PC-3 (cell line): ENCODE results near the gene SLC16A3. TPM values are rescaled to one million over a fixed set of nuclear protein-coding genes. Genes with fewer than 3 reads are reported as not detected.

Source experiments
- ATAC-seq: fragments of 200-7000 bp; cut with Tn5 transposase; 2 replicates; pipeline ENCODE4 v1.9.1; 2020; ENCODE audit warnings: mild to moderate bottlenecking, moderate library complexity
- BruUV-seq: library from RNA; stranded (reverse); fragments of 400-500 nt; replicated peaks from 2 replicates; lab custom pipeline; 2021; lab: Mats Ljungman, UMichigan
- CTCF ChIA-PET: fragments of 300-600 bp; sonication (Branson Sonifier 250); formaldehyde crosslinking; loops from one replicate; lab custom pipeline; 2022; ENCODE audit warnings: antibody characterized with exemption; lab: Charles Lee
- POLR2A ChIA-PET: fragments of 300-600 bp; sonication (Branson Sonifier 250); formaldehyde crosslinking; loops from one replicate; lab custom pipeline; 2022; ENCODE audit warnings: antibody characterized with exemption; ENCODE audit not compliant: unreplicated experiment; lab: Charles Lee
- DNase-seq: peaks from one replicate; pipeline ENCODE4 v3.0.0-alpha.2; 2015
- H2AFZ ChIP-seq: fragments of 300-600 bp; sonication (generic); 2 replicates; pipeline ENCODE4 v1.6.0; 2016; ENCODE audit warnings: antibody characterized with exemption, low read length
- H3F3A ChIP-seq: fragments of 300-600 bp; sonication (generic); one replicate; pipeline ENCODE4 v1.6.0; 2017; ENCODE audit warnings: antibody characterized with exemption, low read length, control low read depth, mild to moderate bottlenecking; ENCODE audit not compliant: unreplicated experiment
- H3K27ac ChIP-seq: fragments of 300-600 bp; sonication (generic); 2 replicates; pipeline ENCODE4 v1.5.1; 2016; ENCODE audit warnings: mild to moderate bottlenecking, low read length
- H3K27me3 ChIP-seq: fragments of 300-600 bp; sonication (generic); 2 replicates; pipeline ENCODE4 v1.6.1; 2016; ENCODE audit warnings: low read length, mixed read lengths
- H3K36me3 ChIP-seq: fragments of 300-600 bp; sonication (generic); 2 replicates; pipeline ENCODE4 v1.6.1; 2016; ENCODE audit warnings: low read depth, mixed run types, low read length, mixed read lengths
- H3K4me1 ChIP-seq: fragments of 300-600 bp; sonication (generic); 2 replicates; pipeline ENCODE4 v1.5.1; 2016; ENCODE audit warnings: low read length; ENCODE audit not compliant: insufficient read depth
- H3K4me2 ChIP-seq: fragments of 300-600 bp; sonication (generic); 2 replicates; pipeline ENCODE4 v1.6.0; 2016; ENCODE audit warnings: low read length
- H3K4me3 ChIP-seq: fragments of 300-600 bp; sonication (generic); 2 replicates; pipeline ENCODE4 v1.5.1; 2016; ENCODE audit warnings: mild to moderate bottlenecking, low read length, mixed read lengths
- H3K79me2 ChIP-seq: fragments of 300-600 bp; sonication (generic); 2 replicates; pipeline ENCODE4 v1.6.1; 2017; ENCODE audit warnings: low read length, mixed read lengths
- H3K9ac ChIP-seq: fragments of 300-600 bp; sonication (generic); 2 replicates; pipeline ENCODE4 v1.6.0; 2016; ENCODE audit warnings: mild to moderate bottlenecking, low read length
- H3K9me2 ChIP-seq: fragments of 300-600 bp; sonication (generic); replicated peaks from 2 replicates; pipeline ENCODE4 v1.6.1; 2016; ENCODE audit warnings: mixed run types, low read length, mixed read lengths
- H3K9me3 ChIP-seq: fragments of 300-600 bp; sonication (generic); 2 replicates; pipeline ENCODE4 v1.6.1; 2016; ENCODE audit warnings: low read length, mixed read lengths
- H4K20me1 ChIP-seq: fragments of 300-600 bp; sonication (generic); 2 replicates; pipeline ENCODE4 v1.6.1; 2016; ENCODE audit warnings: low read length, mixed read lengths
- CTCF ChIP-seq: fragments of 300-600 bp; sonication (generic); conservative IDR thresholded peaks from 2 replicates; pipeline ENCODE4 v1.5.1; 2017; ENCODE audit warnings: antibody characterized with exemption, low read depth, mild to moderate bottlenecking, low read length
- EZH2 ChIP-seq: fragments of 300-600 bp; sonication (generic); IDR thresholded peaks from one replicate; pipeline ENCODE4 v1.6.1; 2017; ENCODE audit warnings: antibody characterized with exemption, mild to moderate bottlenecking, low read length; ENCODE audit not compliant: unreplicated experiment
- EZH2phosphoT487 ChIP-seq: fragments of 300-600 bp; sonication (generic); IDR thresholded peaks from 2 replicates; pipeline ENCODE4 v1.6.1; 2018; ENCODE audit warnings: mild to moderate bottlenecking, antibody characterized with exemption, low read length, borderline replicate concordance
- intact Hi-C: fragments of 100-400 bp; cut with micrococcal nuclease; formaldehyde crosslinking; loops from 2 replicates; pipeline ENCODE4 v1.9.0; 2023
- total RNA-seq: library from RNA; depleted of rRNA; stranded (reverse); fragments of >200 nt; gene quantifications from 2 replicates; pipeline ENCODE4 v1.2.3, GENCODE V29; 2014

The SLC16A3 gene
- total RNA-seq, 1 experiment from 2014 or later = 286 TPM

DNA sequence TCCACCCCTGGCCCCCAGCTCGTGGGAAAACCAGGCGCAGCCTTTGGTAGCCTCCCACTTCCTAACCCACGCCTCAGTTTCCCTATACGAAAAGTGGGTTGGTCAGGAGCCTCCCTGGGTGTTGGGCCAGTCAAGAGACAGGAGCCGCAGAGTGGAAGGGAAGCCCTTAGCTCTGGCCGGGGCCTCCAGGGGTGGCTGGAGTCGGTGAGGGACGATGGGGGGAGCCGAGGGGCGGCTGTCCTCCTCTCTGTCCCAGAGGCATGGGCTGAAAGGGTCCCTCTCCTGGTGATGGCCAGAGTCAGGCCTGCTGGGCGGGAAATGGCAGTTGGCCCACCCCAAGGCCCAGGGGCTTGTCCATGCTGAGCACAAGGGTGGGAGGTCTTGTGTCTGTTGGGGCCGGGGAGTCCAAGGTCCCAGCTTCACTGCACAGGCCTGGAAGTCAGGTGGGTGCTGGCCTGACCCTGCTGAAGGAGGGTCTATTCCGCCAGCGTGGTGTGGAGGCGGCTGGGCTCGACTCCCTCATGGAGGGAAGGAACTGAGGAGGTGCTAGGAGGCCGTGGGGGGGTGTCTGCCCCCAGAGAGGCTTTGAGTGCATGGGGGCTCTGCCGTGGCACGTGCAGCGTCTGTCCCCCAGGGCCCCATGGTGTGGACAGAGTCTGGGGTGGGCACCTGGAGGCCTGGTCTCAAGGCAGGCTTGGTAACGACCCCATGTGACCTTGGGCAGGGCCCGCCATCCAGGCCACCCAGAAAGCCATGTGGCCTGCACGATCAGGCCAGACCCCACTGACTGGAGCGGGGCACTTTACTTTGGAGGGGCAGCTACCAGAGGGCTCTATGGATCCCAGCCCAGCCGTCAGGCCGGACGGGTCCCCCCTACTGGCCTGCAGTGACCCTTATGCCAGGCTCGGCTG is 1.1 kb downstream of the SLC16A3 start:
- Histone ChIP-seq H3F3A (no peaks in the 10 kb centered on the region), H3K9me2 (no peaks in the 10 kb centered on the region), H3K36me3 (peaks cover 10% of the 10 kb centered on the region; the same call in 1 of the 2 replicates), H3K27ac (peak overlapping the region; percentile 78), H3K4me1 (peaks cover 40% of the 10 kb centered on the region), H2AFZ (no peak overlapping the region), H3K27me3 (no peaks in the 10 kb centered on the region), H3K79me2 (peaks cover 68% of the 10 kb centered on the region), H3K9me3 (no peaks in the 10 kb centered on the region), H3K4me3 (peak overlapping the region; percentile 84), H3K9ac (peak overlapping the region; percentile 93), H3K4me2 (peak overlapping the region; percentile 90), H4K20me1 (peaks cover 46% of the 10 kb centered on the region)
- TSS peak; percentile 72 for BruUV-seq
- DNase-seq = no peak
- no peak for TF ChIP-seq EZH2
- no peak for TF ChIP-seq CTCF
- no peak for TF ChIP-seq EZH2phosphoT487
- ChIA-PET CTCF (interaction anchor here (1.0 kb wide), 1 partner anchor 24 kb away, joined by 4 read pairs; no protein-coding TSS in a partner anchor), POLR2A (interaction anchor here (0.5 to 0.7 kb wide), 2 partner anchors 11 to 93 kb away, joined by 3 read pairs; no protein-coding TSS in a partner anchor)
- no peak; the same call in 1 of the 2 replicates for ATAC-seq
- intact Hi-C loops = no loop called here

- intact Hi-C loops = no loop called here
- ATAC-seq = peak; percentile 45
- Histone ChIP-seq H3K4me2 (peak overlapping the region; percentile 90), H3K27me3 (no peaks in the 10 kb centered on the region), H3K4me3 (peak overlapping the region; percentile 84), H3K36me3 (peaks cover 17% of the 10 kb centered on the region; the same call in 1 of the 2 replicates), H4K20me1 (peaks cover 54% of the 10 kb centered on the region), H3F3A (no peaks in the 10 kb centered on the region), H3K9me3 (no peaks in the 10 kb centered on the region), H3K4me1 (peaks cover 48% of the 10 kb centered on the region), H3K79me2 (peaks cover 76% of the 10 kb centered on the region), H3K9ac (peak overlapping the region; percentile 93), H3K9me2 (no peaks in the 10 kb centered on the region), H3K27ac (peak overlapping the region; percentile 78), H2AFZ (no peak overlapping the region)
- DNase-seq = peak; percentile 85
- ChIA-PET POLR2A (interaction anchor here (0.7 kb wide), 1 partner anchor 12 kb away, joined by 3 read pairs; no protein-coding TSS in a partner anchor), CTCF (interaction anchor here (1.0 kb wide), 1 partner anchor 25 kb away, joined by 4 read pairs; no protein-coding TSS in a partner anchor)
- TF ChIP-seq EZH2 (no peak), EZH2phosphoT487 (no peak), CTCF (peak; percentile 36; the same call in 1 of the 2 replicates)
- BruUV-seq = no TSS peak
Observed at GRCh38 chr17:82230609-82231311, 1.9 kb downstream of the SLC16A3 start.
